H1 (cell line): ENCODE results near the gene GADD45GIP1. TPM values are rescaled to one million over a fixed set of nuclear protein-coding genes. Genes with fewer than 3 reads are reported as not detected.

Source experiments
- CTCF ChIA-PET: fragments of 300-600 bp; sonication (Branson Sonifier 250); formaldehyde crosslinking; loops from one replicate; lab custom pipeline; 2021; ENCODE audit not compliant: partially characterized antibody; lab: Charles Lee
- POLR2A ChIA-PET: fragments of 300-600 bp; sonication (Branson Sonifier 250); formaldehyde crosslinking; loops from one replicate; lab custom pipeline; 2021; ENCODE audit warnings: inconsistent platforms; ENCODE audit not compliant: partially characterized antibody; lab: Charles Lee
- DNase-seq, 2 experiments: peaks; one replicate each; pipeline versions ENCODE4 v3.0.0 to v3.0.0-alpha.2; 2010 to 2022; ENCODE audit warnings: low spot score in 2 of 2, low read depth in 1 of 2, mixed read lengths in 1 of 2
- FAIRE-seq: peaks from 2 replicates; lab custom pipeline; 2011; peaks lifted over from hg19 to GRCh38; lab: Jason Lieb, UNC
- H2AFZ ChIP-seq: 2 replicates; pipeline ENCODE4 v1.8.1; 2012; ENCODE audit warnings: low read length, inconsistent platforms
- H2AK5ac ChIP-seq: 2 replicates; pipeline ENCODE4 v1.6.1; 2013; ENCODE audit warnings: low read depth, low read length
- H2BK120ac ChIP-seq: replicated peaks from 2 replicates; pipeline ENCODE3; 2013; ENCODE audit warnings: low read depth, low read length, inconsistent platforms
- H2BK12ac ChIP-seq: 2 replicates; pipeline ENCODE4 v1.6.1; 2013; ENCODE audit warnings: low read depth, low read length
- H2BK15ac ChIP-seq: 2 replicates; pipeline ENCODE4 v1.6.1; 2013; ENCODE audit warnings: low read length
- H2BK20ac ChIP-seq: 2 replicates; pipeline ENCODE4 v1.6.1; 2013; ENCODE audit warnings: low read length
- H2BK5ac ChIP-seq: 2 replicates; pipeline ENCODE4 v1.6.1; 2013; ENCODE audit warnings: low read depth, low read length
- H3K14ac ChIP-seq: 2 replicates; pipeline ENCODE4 v1.6.1; 2013; ENCODE audit warnings: inconsistent platforms; ENCODE audit not compliant: insufficient read length
- H3K18ac ChIP-seq: 2 replicates; pipeline ENCODE4 v1.6.1; 2013; ENCODE audit warnings: low read length; ENCODE audit errors: extremely low read depth
- H3K23ac ChIP-seq: 2 replicates; pipeline ENCODE4 v1.6.1; 2013; ENCODE audit warnings: inconsistent platforms; ENCODE audit not compliant: insufficient read length
- H3K23me2 ChIP-seq: 2 replicates; pipeline ENCODE4 v1.6.1; 2013; ENCODE audit warnings: low read depth, low read length
- H3K27ac ChIP-seq: 2 replicates; pipeline ENCODE4 v1.6.1; 2011; ENCODE audit warnings: low read depth, low read length, inconsistent platforms
- H3K27me3 ChIP-seq, 4 experiments: replicated peaks in 1 of 4; 1 replicate in 1 of 4; 2 replicates in 3 of 4; pipeline versions ENCODE4 v1.6.1 to v1.8.1; 2011 to 2013; ENCODE audit warnings: low read length in 3 of 4, mild to moderate bottlenecking in 3 of 4, inconsistent platforms in 2 of 4, mixed read lengths in 2 of 4, moderate library complexity in 1 of 4; ENCODE audit not compliant: control insufficient read depth in 3 of 4, insufficient read depth in 3 of 4; ENCODE audit errors: extremely low read depth in 1 of 4
- H3K36me3 ChIP-seq, 4 experiments: 2 replicates each; pipeline versions ENCODE4 v1.6.1 to v1.8.1; 2011 to 2013; ENCODE audit warnings: mild to moderate bottlenecking in 4 of 4, low read length in 3 of 4, moderate library complexity in 2 of 4, control low read depth in 1 of 4, inconsistent platforms in 1 of 4; ENCODE audit not compliant: insufficient read depth in 4 of 4, control insufficient read depth in 2 of 4
- H3K4ac ChIP-seq: replicated peaks from 2 replicates; pipeline ENCODE3; 2013; ENCODE audit warnings: low read length, low read depth, mixed read lengths, inconsistent platforms; ENCODE audit not compliant: insufficient read length
- H3K4me1 ChIP-seq, 4 experiments: replicated peaks in 1 of 4; 1 replicate in 1 of 4; 2 replicates in 3 of 4; pipeline versions ENCODE4 v1.6.1 to v1.8.1; 2011 to 2013; ENCODE audit warnings: low read length in 3 of 4, inconsistent platforms in 2 of 4, mixed read lengths in 1 of 4; ENCODE audit not compliant: insufficient read depth in 4 of 4, control insufficient read depth in 3 of 4
- H3K4me2 ChIP-seq, 2 experiments: 2 replicates each; pipeline versions ENCODE4 v1.6.1 to v1.8.1; 2011 to 2013; ENCODE audit warnings: low read depth in 2 of 2, low read length in 2 of 2, control low read depth in 1 of 2, inconsistent platforms in 1 of 2, mild to moderate bottlenecking in 1 of 2; ENCODE audit not compliant: insufficient read depth in 1 of 2
- H3K4me3 ChIP-seq, 4 experiments: fragments of 200-600, 300-600 bp in 1 of 4; sonication (generic), shearing (Covaris generic), sonication (Bioruptor Twin) in 1 of 4; 2 replicates each; pipeline versions ENCODE4 v1.5.1 to v1.8.1; 2011 to 2016; ENCODE audit warnings: low read length in 4 of 4, low read depth in 3 of 4, control low read depth in 2 of 4, inconsistent platforms in 2 of 4, mild to moderate bottlenecking in 2 of 4, mixed read lengths in 1 of 4, moderate library complexity in 1 of 4; ENCODE audit not compliant: insufficient read depth in 2 of 4; ENCODE audit errors: extremely low read depth in 1 of 4
- H3K56ac ChIP-seq: replicated peaks from 2 replicates; pipeline ENCODE3; 2013; ENCODE audit warnings: low read depth, mild to moderate bottlenecking, mixed read lengths, low read length, inconsistent platforms; ENCODE audit not compliant: insufficient read length
- H3K79me1 ChIP-seq: 2 replicates; pipeline ENCODE4 v1.6.1; 2013; ENCODE audit warnings: low read depth, low read length, control low read depth
- H3K79me2 ChIP-seq, 2 experiments: 2 replicates each; pipeline versions ENCODE4 v1.6.1 to v1.8.1; 2012 to 2013; ENCODE audit warnings: low read length in 2 of 2, mild to moderate bottlenecking in 2 of 2, inconsistent platforms in 1 of 2; ENCODE audit not compliant: insufficient read depth in 2 of 2, control insufficient read depth in 1 of 2
- H3K9ac ChIP-seq, 4 experiments: replicated peaks in 1 of 4; 1 replicate in 1 of 4; 2 replicates in 3 of 4; pipeline versions ENCODE4 v1.6.1 to v1.8.1; 2011 to 2013; ENCODE audit warnings: low read depth in 3 of 4, low read length in 3 of 4, control low read depth in 2 of 4, mild to moderate bottlenecking in 2 of 4, moderate library complexity in 2 of 4, inconsistent platforms in 1 of 4; ENCODE audit errors: extremely low read depth in 1 of 4
- H3K9me3 ChIP-seq, 2 experiments: 2 replicates each; pipeline versions ENCODE4 v1.6.1 to v1.8.1; 2012 to 2013; ENCODE audit warnings: mild to moderate bottlenecking in 2 of 2, moderate library complexity in 2 of 2, control low read depth in 1 of 2, inconsistent platforms in 1 of 2, low read depth in 1 of 2, low read length in 1 of 2, mixed read lengths in 1 of 2; ENCODE audit not compliant: insufficient read depth in 2 of 2
- H4K20me1 ChIP-seq, 2 experiments: replicated peaks in 1 of 2; 2 replicates each; pipeline versions ENCODE3 to v1.8.1; 2011 to 2013; ENCODE audit warnings: inconsistent platforms in 2 of 2, low read length in 2 of 2, mild to moderate bottlenecking in 1 of 2; ENCODE audit not compliant: insufficient read depth in 2 of 2, control insufficient read depth in 1 of 2
- H4K5ac ChIP-seq: 2 replicates; pipeline ENCODE4 v1.6.1; 2013; ENCODE audit warnings: low read length, low read depth, mixed read lengths, inconsistent platforms; ENCODE audit not compliant: insufficient read length
- H4K8ac ChIP-seq: 2 replicates; pipeline ENCODE4 v1.8.0; 2013; ENCODE audit warnings: mild to moderate bottlenecking, moderate library complexity, low read length, inconsistent platforms; ENCODE audit not compliant: insufficient read depth; ENCODE audit errors: extremely low read depth
- H4K91ac ChIP-seq: replicated peaks from 2 replicates; pipeline ENCODE3; 2013; ENCODE audit warnings: low read length, mixed read lengths, inconsistent platforms; ENCODE audit not compliant: insufficient read length
- CEBPB ChIP-seq: IDR thresholded peaks from 2 replicates; pipeline ENCODE4 v1.6.1; 2012; ENCODE audit warnings: low read depth, low read length
- CTBP2 ChIP-seq: IDR thresholded peaks from 2 replicates; pipeline ENCODE4 v1.7.0; 2011; ENCODE audit warnings: borderline replicate concordance, mild to moderate bottlenecking, moderate library complexity, mixed read lengths, low read length; ENCODE audit not compliant: insufficient read depth, insufficient read length
- EGR1 ChIP-seq: IDR thresholded peaks from 2 replicates; pipeline ENCODE4 v1.6.1; 2011; ENCODE audit warnings: low read depth, low read length, borderline replicate concordance
- GTF2F1 ChIP-seq: IDR thresholded peaks from 2 replicates; pipeline ENCODE4 v1.6.1; 2012; ENCODE audit warnings: low read depth, low read length, improper control_type of control experiment, borderline replicate concordance
- MAFK ChIP-seq: IDR thresholded peaks from 2 replicates; pipeline ENCODE4 v1.6.1; 2012; ENCODE audit warnings: low read depth, mild to moderate bottlenecking, improper control_type of control experiment, low read length
- NANOG ChIP-seq: IDR thresholded peaks from 2 replicates; pipeline ENCODE4 v1.6.1; 2011; ENCODE audit warnings: low read length, low read depth, mild to moderate bottlenecking, inconsistent platforms; ENCODE audit not compliant: insufficient read depth, poor library complexity, severe bottlenecking
- PHF8 ChIP-seq: fragments of 200-600 bp; sonication (generic); conservative IDR thresholded peaks from 2 replicates; pipeline ENCODE4 v1.7.1; 2012; ENCODE audit warnings: low read depth, mild to moderate bottlenecking, inconsistent platforms, low read length, moderate library complexity
- RBBP5 ChIP-seq: IDR thresholded peaks from 2 replicates; pipeline ENCODE4 v1.7.1; 2012; ENCODE audit warnings: low read depth, mild to moderate bottlenecking, inconsistent platforms, low read length, moderate library complexity, borderline replicate concordance
- RXRA ChIP-seq: IDR thresholded peaks from 2 replicates; pipeline ENCODE4 v1.6.1; 2011; ENCODE audit warnings: low read depth, mild to moderate bottlenecking, low read length, moderate library complexity; ENCODE audit not compliant: insufficient read depth
- SP1 ChIP-seq: IDR thresholded peaks from 2 replicates; pipeline ENCODE4 v1.6.1; 2011; ENCODE audit warnings: low read depth, low read length
- TAF1 ChIP-seq: IDR thresholded peaks from 2 replicates; pipeline ENCODE4 v1.6.1; 2011; ENCODE audit warnings: mild to moderate bottlenecking, low read depth, low read length
- TEAD4 ChIP-seq: IDR thresholded peaks from 2 replicates; pipeline ENCODE4 v1.6.1; 2012; ENCODE audit warnings: low read depth, low read length, inconsistent platforms, mixed read lengths
- WGBS, 2 experiments: shearing (Covaris generic) in 1 of 2; methylation state at CpG; one replicate each; pipeline versions ENCODE4 v1.1.6 to v1.1.7; 2013 to 2015; ENCODE audit warnings: low lambda C conversion rate in 2 of 2, mixed read lengths in 2 of 2, inconsistent platforms in 1 of 2, low coverage in 1 of 2, missing lambda C conversion rate in 1 of 2; ENCODE audit not compliant: insufficient replicate concordance in 2 of 2, insufficient coverage in 1 of 2, insufficient read length in 1 of 2; ENCODE audit errors: extremely low coverage in 1 of 2, missing lambda C conversion rate in 1 of 2; 5-methylcytosine and 5-hydroxymethylcytosine counted together
- polyA plus RNA-seq, 7 experiments: library from polyadenylated mRNA; depleted of rRNA in 3 of 7; stranded (reverse) in 5 of 7; unstranded in 2 of 7; fragments of >200 nt in 5 of 7; fragments of 200-250 nt in 2 of 7; gene quantifications; 1 replicate in 5 of 7; 2 replicates in 1 of 7; 4 replicates in 1 of 7; pipeline versions ENCODE4 v1.2.1 to v1.2.3, GENCODE V29; 2011 to 2013; ENCODE audit warnings: missing spikeins in 2 of 7, mixed read lengths in 2 of 7
- total RNA-seq: library from RNA; stranded (reverse); fragmentation: NEBNext Ultra II Directional; extraction: Animal tissue kit (Norgen Biotek cat#: 25700); gene quantifications from 2 replicates; pipeline ENCODE4 v1.2.1, GENCODE V29; 2021
- TF ChIP-seq, protein P1 (sequence below): IDR thresholded peaks from 2 replicates; pipeline ENCODE4 v1.6.1; 2011; ENCODE audit warnings: low read depth, mild to moderate bottlenecking, low read length; ENCODE audit not compliant: insufficient read depth

The GADD45GIP1 gene
- total and polyA plus RNA-seq, 2 of the 8 experiments (the other 6 are each of a cell fraction or from before 2014, with no cell fraction given): 42.2 to 42.6 TPM

DNA sequence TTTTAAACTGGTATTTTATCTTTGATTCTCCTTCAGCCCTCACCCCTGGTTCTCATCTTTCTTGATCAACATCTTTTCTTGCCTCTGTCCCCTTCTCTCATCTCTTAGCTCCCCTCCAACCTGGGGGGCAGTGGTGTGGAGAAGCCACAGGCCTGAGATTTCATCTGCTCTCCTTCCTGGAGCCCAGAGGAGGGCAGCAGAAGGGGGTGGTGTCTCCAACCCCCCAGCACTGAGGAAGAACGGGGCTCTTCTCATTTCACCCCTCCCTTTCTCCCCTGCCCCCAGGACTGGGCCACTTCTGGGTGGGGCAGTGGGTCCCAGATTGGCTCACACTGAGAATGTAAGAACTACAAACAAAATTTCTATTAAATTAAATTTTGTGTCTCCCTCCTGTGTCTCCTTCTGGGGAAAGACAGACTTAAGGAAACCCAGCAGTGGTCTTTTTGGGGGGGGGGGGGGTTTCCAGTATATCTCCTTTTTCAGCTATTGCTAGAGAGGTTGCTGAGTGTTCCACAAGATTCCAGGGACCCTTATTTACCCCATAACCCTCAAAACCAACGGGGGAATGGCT lies 12.8 kb downstream of the GADD45GIP1 start:
- H3K9me3 ChIP-seq: no peaks in the 10 kb centered on the region
- no peak overlapping the region for H3K4ac ChIP-seq
- peaks cover 11 to 12% of the 10 kb centered on the region in 2 experiments for H4K20me1 ChIP-seq
- POLR2A ChIA-PET: interaction anchor here (1.0 to 3.4 kb wide), 6 partner anchors 9 to 60 kb away, joined by 3 to 18 read pairs (median 10); partner anchors contain the start of genes FARSA and GCDH
- DNase-seq (no peak), FAIRE-seq (no peak)
- H3K4me3 ChIP-seq: no peak overlapping the region
- H3K23me2 ChIP-seq: peaks cover 2% of the 10 kb centered on the region; the same call in 1 of the 2 replicates
- H4K8ac ChIP-seq: no peak overlapping the region
- H3K79me2 ChIP-seq: peaks cover 6 to 37% of the 10 kb centered on the region in 2 experiments
- H3K56ac ChIP-seq: no peak overlapping the region
- no peak overlapping the region for H2BK5ac ChIP-seq
- H2AFZ ChIP-seq: no peak overlapping the region
- peaks cover 0 to 13% (median 5%) of the 10 kb centered on the region in 4 experiments; a peak in 4 of 7 replicates for H3K4me1 ChIP-seq
- H2BK15ac ChIP-seq: no peak overlapping the region
- no peaks in the 10 kb centered on the region for H3K27me3 ChIP-seq
- H3K4me2 ChIP-seq: no peak overlapping the region
- no peak overlapping the region for H2BK120ac ChIP-seq
- peaks cover 2% of the 10 kb centered on the region; the same call in 1 of the 2 replicates for H3K79me1 ChIP-seq
- no peak overlapping the region for H4K5ac ChIP-seq
- no peak overlapping the region for H3K14ac ChIP-seq
- H2BK12ac ChIP-seq: no peak overlapping the region
- H3K27ac ChIP-seq: no peak overlapping the region
- no peak overlapping the region for H2BK20ac ChIP-seq
- no peak overlapping the region for H4K91ac ChIP-seq
- H3K9ac ChIP-seq: no peak overlapping the region
- H3K18ac ChIP-seq: no peak overlapping the region
- CTCF ChIA-PET: no interaction called here
- no peak overlapping the region for H2AK5ac ChIP-seq
- H3K36me3 ChIP-seq: peaks cover 28 to 73% (median 53%) of the 10 kb centered on the region in 4 experiments
- WGBS, 2 experiments: 100% methylated on average over 1 of the region's 2 CpGs; no CpG with 5 or more reads in 1 of the 2 experiments
- no peak overlapping the region for H3K23ac ChIP-seq
- TF ChIP-seq TEAD4: no peak
- TF ChIP-seq NANOG: no peak
- no peak for TF ChIP-seq MAFK
- no peak for TF ChIP-seq CEBPB
- no peak for TF ChIP-seq CTBP2
- TF ChIP-seq SP1: peak; percentile 13; the same call in 1 of the 2 replicates
- TF ChIP-seq, protein P1, sequence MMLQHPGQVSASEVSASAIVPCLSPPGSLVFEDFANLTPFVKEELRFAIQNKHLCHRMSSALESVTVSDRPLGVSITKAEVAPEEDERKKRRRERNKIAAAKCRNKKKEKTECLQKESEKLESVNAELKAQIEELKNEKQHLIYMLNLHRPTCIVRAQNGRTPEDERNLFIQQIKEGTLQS: no peak
- TF ChIP-seq PHF8: no peak
- no peak for TF ChIP-seq EGR1
- TF ChIP-seq TAF1: no peak
- no peak for TF ChIP-seq GTF2F1
- no peak for TF ChIP-seq RBBP5
- TF ChIP-seq RXRA: no peak
